Testis (tissue), 2 donors: ENCODE data around the gene SLC24A3.

Source experiments
- POLR2A ChIP-seq: fragments of 450-650 bp; IDR thresholded peaks from one replicate; pipeline ENCODE4 v1.6.1; 2017; ENCODE audit warnings: antibody characterized with exemption, mild to moderate bottlenecking, moderate library complexity
- TF ChIP-seq, protein P1 (sequence below), 3 experiments: fragments of 450-650 bp in 2 of 3; fragments of 200-600 bp in 1 of 3; sonication (generic) in 1 of 3; IDR thresholded peaks; one replicate each; pipeline ENCODE4 v1.5.1; 2016 to 2019; ENCODE audit warnings: antibody characterized with exemption in 3 of 3, mild to moderate bottlenecking in 2 of 3, moderate library complexity in 1 of 3

DNA sequence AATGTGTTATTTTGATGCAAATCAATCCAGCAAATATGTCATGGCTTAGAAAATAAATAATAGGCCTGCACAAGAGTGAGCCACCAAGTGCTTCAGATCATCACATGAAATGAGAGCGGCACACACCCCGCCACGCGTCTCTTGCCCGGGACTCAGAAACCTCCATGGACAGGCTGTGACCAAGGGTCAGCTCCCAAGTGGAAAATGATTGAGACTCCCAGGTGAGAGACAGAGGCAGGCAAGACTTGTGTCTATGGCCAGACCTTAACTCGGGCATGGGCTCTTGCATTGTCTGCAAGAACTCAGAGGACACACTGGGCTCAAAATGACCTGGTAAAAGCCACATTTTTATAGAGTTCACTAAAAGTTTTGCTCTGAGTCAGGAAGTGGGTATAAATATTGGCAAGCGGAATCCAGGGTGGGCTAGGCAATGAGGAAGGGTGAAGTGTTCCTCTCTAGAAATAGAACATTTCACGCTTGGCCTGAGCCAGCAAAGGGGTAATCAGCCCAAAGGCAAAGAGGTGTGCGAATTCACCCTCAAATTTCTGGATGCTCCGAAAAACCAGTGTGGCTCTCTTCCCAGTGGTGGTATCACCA lies 514.9 kb downstream of the SLC24A3 start:
- TF ChIP-seq, protein P1, sequence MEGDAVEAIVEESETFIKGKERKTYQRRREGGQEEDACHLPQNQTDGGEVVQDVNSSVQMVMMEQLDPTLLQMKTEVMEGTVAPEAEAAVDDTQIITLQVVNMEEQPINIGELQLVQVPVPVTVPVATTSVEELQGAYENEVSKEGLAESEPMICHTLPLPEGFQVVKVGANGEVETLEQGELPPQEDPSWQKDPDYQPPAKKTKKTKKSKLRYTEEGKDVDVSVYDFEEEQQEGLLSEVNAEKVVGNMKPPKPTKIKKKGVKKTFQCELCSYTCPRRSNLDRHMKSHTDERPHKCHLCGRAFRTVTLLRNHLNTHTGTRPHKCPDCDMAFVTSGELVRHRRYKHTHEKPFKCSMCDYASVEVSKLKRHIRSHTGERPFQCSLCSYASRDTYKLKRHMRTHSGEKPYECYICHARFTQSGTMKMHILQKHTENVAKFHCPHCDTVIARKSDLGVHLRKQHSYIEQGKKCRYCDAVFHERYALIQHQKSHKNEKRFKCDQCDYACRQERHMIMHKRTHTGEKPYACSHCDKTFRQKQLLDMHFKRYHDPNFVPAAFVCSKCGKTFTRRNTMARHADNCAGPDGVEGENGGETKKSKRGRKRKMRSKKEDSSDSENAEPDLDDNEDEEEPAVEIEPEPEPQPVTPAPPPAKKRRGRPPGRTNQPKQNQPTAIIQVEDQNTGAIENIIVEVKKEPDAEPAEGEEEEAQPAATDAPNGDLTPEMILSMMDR (IDR thresholded peaks at IDR 0.05): no peak
- TF ChIP-seq POLR2A: no peak
